K562 (cell line): ENCODE results near the gene MYMX. TPM values are rescaled to one million over a fixed set of nuclear protein-coding genes. Genes with fewer than 3 reads are reported as not detected.
A peak's percentile ranks its signal among the peaks of the same experiment; 100 is the strongest.

Experiments used
- HCFC1 ChIP-seq: IDR thresholded peaks from 2 replicates; pipeline ENCODE4 v1.6.1; 2012; ENCODE audit warnings: low read depth, low read length, improper control_type of control experiment
- MAFG ChIP-seq: fragments of 450-650 bp; conservative IDR thresholded peaks from 2 replicates; pipeline ENCODE4 v1.6.1; 2016; ENCODE audit warnings: missing genetic modification characterization, missing compliant biosample characterization
- MAFK ChIP-seq: IDR thresholded peaks from 2 replicates; pipeline ENCODE4 v1.6.1; 2011; ENCODE audit warnings: low read length, improper control_type of control experiment
- MEF2D ChIP-seq: conservative IDR thresholded peaks from 2 replicates; pipeline ENCODE4 v1.6.1; 2016; ENCODE audit warnings: low read depth, missing genetic modification characterization, missing compliant biosample characterization
- NFE2L1 ChIP-seq: fragments of 450-650 bp; IDR thresholded peaks from 2 replicates; pipeline ENCODE4 v1.6.1; 2016; ENCODE audit warnings: missing genetic modification characterization, low read depth, mild to moderate bottlenecking, missing compliant biosample characterization, moderate library complexity, borderline replicate concordance
- POLR2G ChIP-seq: fragments of 200-400 bp; formaldehyde crosslinking; IDR thresholded peaks from 2 replicates; pipeline ENCODE4 v1.6.1; 2017; ENCODE audit warnings: low read depth, mild to moderate bottlenecking, antibody characterized with exemption, low read length, moderate library complexity
- polyA plus RNA-seq, 8 experiments: library from polyadenylated mRNA; depleted of rRNA in 4 of 8; stranded (reverse) in 5 of 8; unstranded in 3 of 8; fragments of >200 nt; fragmentation: Nextera tagmentation in 2 of 8; fragmentation: Illumina TruSeq in 1 of 8; extraction: Ambion mirVana in 2 of 8; extraction: Trizol in 1 of 8; gene quantifications; 2 replicates each; pipeline versions ENCODE4 v1.2.1 to v1.2.3, GENCODE V29; 2011 to 2014; ENCODE audit warnings: inconsistent platforms in 1 of 8, missing spikeins in 1 of 8
- total RNA-seq, 7 experiments: library from RNA; depleted of rRNA in 6 of 7; stranded (reverse); fragments of >200 nt in 6 of 7; fragmentation: Illumina TruSeq in 2 of 7; extraction: Trizol in 2 of 7; gene quantifications; 2 replicates each; pipeline versions ENCODE4 v1.2.1 to v1.2.3, GENCODE V29; 2011 to 2021; ENCODE audit warnings: low replicate concordance in 1 of 7
- TF ChIP-seq, protein P1 (sequence below): fragments of 450-650 bp; IDR thresholded peaks from 2 replicates; pipeline ENCODE4 v1.6.1; 2016; ENCODE audit warnings: borderline replicate concordance

Gene MYMX
- total and polyA plus RNA-seq, 9 of the 15 experiments (the other 6 are each of a cell fraction or from before 2014, with no cell fraction given), result 0.12 TPM; not detected in 8

DNA sequence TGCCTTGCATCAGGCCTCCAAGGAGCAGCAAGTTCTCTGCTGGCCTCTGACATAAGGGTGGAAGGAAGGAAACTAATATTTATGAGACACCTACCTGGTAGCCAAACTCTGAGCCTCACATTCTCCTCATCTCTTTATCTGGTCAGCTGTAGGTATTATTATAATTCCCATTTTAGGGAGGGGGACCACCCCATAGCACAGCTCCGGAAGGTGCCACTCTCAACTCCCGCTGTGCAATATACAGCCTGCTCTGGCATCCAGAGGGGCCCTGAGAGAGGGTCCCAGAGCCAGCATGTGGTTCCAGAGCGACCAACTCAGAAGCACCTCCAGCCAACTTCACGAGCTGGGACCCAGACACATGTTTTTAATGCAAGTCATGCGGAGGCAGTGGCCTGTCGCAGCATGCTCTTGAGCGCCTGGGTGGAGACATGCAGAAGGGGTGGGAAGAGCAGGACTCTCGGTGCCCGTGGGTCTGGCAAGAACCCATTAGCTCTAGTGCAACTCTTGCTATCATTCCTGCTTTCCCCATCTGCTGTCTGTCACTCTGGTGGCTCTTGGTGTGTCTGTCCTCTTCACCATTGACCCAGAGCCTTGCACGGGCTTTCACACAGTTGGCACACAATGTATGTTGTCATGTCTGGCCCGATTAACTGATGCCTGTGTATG, 15.0 kb upstream of the MYMX start (continued):
- peak; percentile 63 for TF ChIP-seq MAFK
- TF ChIP-seq, protein P1, sequence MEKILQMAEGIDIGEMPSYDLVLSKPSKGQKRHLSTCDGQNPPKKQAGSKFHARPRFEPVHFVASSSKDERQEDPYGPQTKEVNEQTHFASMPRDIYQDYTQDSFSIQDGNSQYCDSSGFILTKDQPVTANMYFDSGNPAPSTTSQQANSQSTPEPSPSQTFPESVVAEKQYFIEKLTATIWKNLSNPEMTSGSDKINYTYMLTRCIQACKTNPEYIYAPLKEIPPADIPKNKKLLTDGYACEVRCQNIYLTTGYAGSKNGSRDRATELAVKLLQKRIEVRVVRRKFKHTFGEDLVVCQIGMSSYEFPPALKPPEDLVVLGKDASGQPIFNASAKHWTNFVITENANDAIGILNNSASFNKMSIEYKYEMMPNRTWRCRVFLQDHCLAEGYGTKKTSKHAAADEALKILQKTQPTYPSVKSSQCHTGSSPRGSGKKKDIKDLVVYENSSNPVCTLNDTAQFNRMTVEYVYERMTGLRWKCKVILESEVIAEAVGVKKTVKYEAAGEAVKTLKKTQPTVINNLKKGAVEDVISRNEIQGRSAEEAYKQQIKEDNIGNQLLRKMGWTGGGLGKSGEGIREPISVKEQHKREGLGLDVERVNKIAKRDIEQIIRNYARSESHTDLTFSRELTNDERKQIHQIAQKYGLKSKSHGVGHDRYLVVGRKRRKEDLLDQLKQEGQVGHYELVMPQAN, result no peak
- TF ChIP-seq HCFC1, result no peak
- 0 out of 2 replicates have a peak, but pooled peaks have one; percentile 41 for TF ChIP-seq POLR2G
- peak; percentile 36; the same call in 1 of the 2 replicates for TF ChIP-seq NFE2L1 (tag)
- TF ChIP-seq MAFG (tag), result peak; percentile 94
- 0 out of 2 replicates have a peak, but pooled peaks have one; percentile 25 for TF ChIP-seq MEF2D (tag)
